ENCODE measurements around the gene TLL1.

TLL1 gene

DNA sequence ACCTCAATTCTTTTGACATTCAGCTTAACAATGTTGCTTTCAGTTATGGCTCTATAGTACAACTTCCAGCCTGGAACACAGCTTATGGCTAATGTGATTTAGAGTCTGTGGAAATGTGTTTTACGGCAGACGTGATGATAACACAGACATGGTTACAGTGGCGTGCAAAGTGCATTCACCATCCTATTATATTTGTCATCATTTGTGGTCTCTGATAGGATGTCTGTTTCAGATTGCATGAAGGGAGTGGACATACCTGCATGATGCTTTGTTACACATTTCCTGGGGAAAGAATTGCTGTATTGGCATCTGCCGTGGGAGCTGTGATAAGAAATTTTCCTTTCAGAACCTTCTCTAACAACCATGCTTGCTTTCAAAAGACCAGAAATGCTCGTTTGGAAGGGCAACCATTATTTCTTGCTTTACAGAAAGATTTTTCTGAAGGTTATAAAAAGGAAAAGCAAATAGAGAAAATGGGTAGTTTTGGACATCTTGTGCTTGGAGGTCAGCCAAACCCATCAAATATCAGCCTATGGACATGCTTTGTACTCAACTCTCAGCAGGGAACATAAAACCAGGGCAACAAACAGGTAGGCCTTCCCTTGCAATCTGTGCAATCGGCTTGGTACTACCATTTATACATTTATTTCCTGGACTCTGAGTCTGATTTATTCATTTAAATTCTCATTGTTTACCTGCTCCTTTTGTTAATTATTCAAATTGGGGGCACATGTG, 273.9 kb downstream of the TLL1 start:
- ChIA-PET POLR2A (no interaction called here), CTCF (interaction anchor here (0.5 kb wide), 1 partner anchor 19 kb away, joined by 3 read pairs; no protein-coding TSS in a partner anchor)
- DNase-seq (ENCODE audit: extremely low spot score): no peak
- TF ChIP-seq FOXM1 (IDR thresholded peaks at IDR 0.05; ENCODE audit: borderline replicate concordance): no peak
- no peak for TF ChIP-seq FOXA1 (IDR thresholded peaks at IDR 0.05)
- TF ChIP-seq ZNF384 (IDR thresholded peaks at IDR 0.05): no peak
- no peak for TF ChIP-seq CTBP1 (IDR thresholded peaks at IDR 0.05; ENCODE audit: borderline replicate concordance)
- no peak for TF ChIP-seq NFRKB (IDR thresholded peaks at IDR 0.05)
- TF ChIP-seq LEF1 (IDR thresholded peaks at IDR 0.05; ENCODE audit: borderline replicate concordance): no peak
- TF ChIP-seq L3MBTL2 (conservative IDR thresholded peaks at IDR 0.05): no peak
- TF ChIP-seq SP1 (IDR thresholded peaks at IDR 0.05): no peak
- TF ChIP-seq ARNT (IDR thresholded peaks at IDR 0.05): no peak
- TF ChIP-seq ELF4 (IDR thresholded peaks at IDR 0.05): no peak
- TF ChIP-seq TARDBP (IDR thresholded peaks at IDR 0.05): no peak
- no peak for TF ChIP-seq SUZ12 (IDR thresholded peaks at IDR 0.05)
